GM23338 (cell line): ENCODE measurements around the gene CAPZB. TPM values are rescaled to one million over a fixed set of nuclear protein-coding genes. Genes with fewer than 3 reads are reported as not detected.
A peak's percentile ranks its signal among the peaks of the same experiment; 100 is the strongest.

Experiments used
- ATAC-seq: fragments of 200-7000 bp; cut with Tn5 transposase; 3 replicates; pipeline ENCODE4 v1.9.1; 2020
- DNase-seq: peaks from one replicate; pipeline ENCODE4 v3.0.0-alpha.2; 2015; ENCODE audit warnings: low spot score
- H2AFZ ChIP-seq: fragments of 200-600 bp; sonication (generic); 2 replicates; pipeline ENCODE4 v1.8.0; 2016; ENCODE audit warnings: antibody characterized with exemption, mild to moderate bottlenecking, moderate library complexity
- H3F3A ChIP-seq: fragments of 200-600 bp; sonication (generic); replicated peaks from 2 replicates; pipeline ENCODE4 v1.8.0; 2017; ENCODE audit warnings: antibody characterized with exemption, mixed run types, low read depth
- H3K27ac ChIP-seq: fragments of 200-600 bp; sonication (generic); 2 replicates; pipeline ENCODE4 v1.6.1; 2016; ENCODE audit warnings: low read depth
- H3K27me3 ChIP-seq: fragments of 200-600 bp; sonication (generic); 2 replicates; pipeline ENCODE4 v1.8.0; 2016; ENCODE audit warnings: mild to moderate bottlenecking, mixed run types, moderate library complexity; ENCODE audit not compliant: insufficient read depth
- H3K36me3 ChIP-seq: fragments of 200-600 bp; sonication (generic); 2 replicates; pipeline ENCODE4 v1.8.0; 2016; ENCODE audit warnings: mild to moderate bottlenecking; ENCODE audit not compliant: insufficient read depth
- H3K4me1 ChIP-seq: fragments of 200-600 bp; sonication (generic); 2 replicates; pipeline ENCODE4 v1.8.0; 2016; ENCODE audit warnings: mild to moderate bottlenecking, moderate library complexity; ENCODE audit not compliant: insufficient read depth
- H3K4me2 ChIP-seq: fragments of 200-600 bp; sonication (generic); 2 replicates; pipeline ENCODE4 v1.7.1; 2017; ENCODE audit warnings: mixed run types
- H3K4me3 ChIP-seq: fragments of 200-600 bp; sonication (generic); 2 replicates; pipeline ENCODE4 v1.6.1; 2016; ENCODE audit warnings: mixed run types
- H3K79me2 ChIP-seq: fragments of 200-600 bp; sonication (generic); replicated peaks from 2 replicates; pipeline ENCODE4 v1.8.0; 2017; ENCODE audit warnings: mild to moderate bottlenecking; ENCODE audit not compliant: insufficient read depth
- H3K9me2 ChIP-seq: fragments of 200-600 bp; sonication (generic); 2 replicates; pipeline ENCODE4 v1.8.0; 2017; ENCODE audit not compliant: insufficient read depth
- H4K20me1 ChIP-seq: fragments of 200-600 bp; sonication (generic); replicated peaks from 2 replicates; pipeline ENCODE4 v1.8.0; 2017; ENCODE audit warnings: mild to moderate bottlenecking; ENCODE audit not compliant: insufficient read depth
- H3K27ac Mint-ChIP-seq: 2 replicates; pipeline ENCODE4 v1.8.0; 2020; ENCODE audit warnings: inconsistent platforms, mild to moderate bottlenecking, moderate library complexity, mixed read lengths
- H3K27me3 Mint-ChIP-seq: 3 replicates; pipeline ENCODE4 v1.8.0; 2022; ENCODE audit warnings: low read depth, mild to moderate bottlenecking, moderate library complexity, mixed read lengths, inconsistent platforms; ENCODE audit not compliant: insufficient read depth, poor library complexity
- H3K36me3 Mint-ChIP-seq: 3 replicates; pipeline ENCODE4 v1.8.0; 2021; ENCODE audit warnings: low read depth, mild to moderate bottlenecking, inconsistent platforms, moderate library complexity, mixed read lengths
- H3K4me1 Mint-ChIP-seq: 3 replicates; pipeline ENCODE4 v1.8.0; 2020; ENCODE audit warnings: mild to moderate bottlenecking, inconsistent platforms, mixed read lengths
- H3K4me3 Mint-ChIP-seq: 3 replicates; pipeline ENCODE4 v1.8.0; 2021; ENCODE audit warnings: moderate library complexity, mild to moderate bottlenecking, inconsistent platforms, mixed read lengths
- H3K9me3 Mint-ChIP-seq: 3 replicates; pipeline ENCODE4 v1.8.0; 2020; ENCODE audit warnings: moderate library complexity, mild to moderate bottlenecking, inconsistent platforms, mixed read lengths
- polyA plus RNA-seq: library from polyadenylated mRNA; unstranded; fragments of >200 nt; fragmentation: Nextera tagmentation; extraction: Ambion mirVana; gene quantifications from 2 replicates; pipeline ENCODE4 v1.2.1, GENCODE V29; 2016
- total RNA-seq: library from RNA; depleted of rRNA; stranded (reverse); fragments of >200 nt; shearing (Covaris generic); gene quantifications from 2 replicates; pipeline ENCODE4 v1.2.3, GENCODE V29; 2014
- TF ChIP-seq, protein P1 (sequence below): fragments of 250-450 bp; sonication (Bioruptor Pico); IDR thresholded peaks from 2 replicates; pipeline ENCODE4 v1.5.0; 2020; ENCODE audit warnings: mild to moderate bottlenecking, moderate library complexity
- TF ChIP-seq, protein P2 (sequence below): IDR thresholded peaks from 2 replicates; pipeline ENCODE4 v1.6.1; 2016; ENCODE audit warnings: antibody characterized with exemption

Gene CAPZB
- total and polyA plus RNA-seq, 2 experiments from 2014 or later: 195 to 348 TPM

DNA sequence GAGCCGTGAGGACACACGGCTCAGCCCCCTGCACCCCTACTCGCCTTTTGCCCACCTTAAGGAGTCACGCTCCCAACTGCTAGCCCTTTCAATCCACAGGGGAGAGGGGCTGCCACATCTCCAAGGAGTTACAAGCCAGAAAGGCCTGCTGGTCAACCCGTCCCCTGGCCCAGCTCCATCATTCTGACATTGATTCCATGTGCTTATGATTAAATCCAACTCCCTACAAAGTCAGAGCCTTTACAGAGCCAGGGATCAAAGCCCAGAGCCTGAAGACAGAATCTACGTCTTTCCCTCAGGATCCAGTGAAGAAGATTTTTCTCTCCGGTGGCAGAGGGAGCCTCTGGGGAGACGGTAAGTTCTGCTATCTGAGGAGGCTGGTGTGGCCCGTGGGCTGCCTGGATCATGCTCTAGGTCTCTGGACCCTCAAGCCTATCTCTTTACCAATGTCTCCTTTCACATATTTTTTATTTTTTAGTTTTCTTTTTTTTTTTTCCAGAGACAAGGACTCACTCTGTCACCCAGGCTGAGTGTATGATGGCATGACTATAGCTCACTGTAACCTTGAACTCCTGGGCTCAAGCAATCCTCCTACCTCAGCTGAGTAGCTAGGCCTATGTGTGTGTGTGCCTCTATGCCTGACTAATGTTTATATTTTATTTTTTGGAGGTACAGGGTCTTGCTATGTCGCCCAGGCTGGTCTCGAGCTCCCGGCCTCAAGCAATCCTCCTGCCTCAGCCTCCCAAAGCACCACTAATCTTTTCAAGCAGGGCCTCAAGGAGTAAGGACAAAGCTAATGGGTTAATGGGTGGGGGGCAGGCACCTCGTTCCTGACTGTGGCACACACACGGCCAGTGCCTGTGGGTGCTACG lies 111.9 kb downstream of the CAPZB start (continued):
- TF ChIP-seq, protein P1, sequence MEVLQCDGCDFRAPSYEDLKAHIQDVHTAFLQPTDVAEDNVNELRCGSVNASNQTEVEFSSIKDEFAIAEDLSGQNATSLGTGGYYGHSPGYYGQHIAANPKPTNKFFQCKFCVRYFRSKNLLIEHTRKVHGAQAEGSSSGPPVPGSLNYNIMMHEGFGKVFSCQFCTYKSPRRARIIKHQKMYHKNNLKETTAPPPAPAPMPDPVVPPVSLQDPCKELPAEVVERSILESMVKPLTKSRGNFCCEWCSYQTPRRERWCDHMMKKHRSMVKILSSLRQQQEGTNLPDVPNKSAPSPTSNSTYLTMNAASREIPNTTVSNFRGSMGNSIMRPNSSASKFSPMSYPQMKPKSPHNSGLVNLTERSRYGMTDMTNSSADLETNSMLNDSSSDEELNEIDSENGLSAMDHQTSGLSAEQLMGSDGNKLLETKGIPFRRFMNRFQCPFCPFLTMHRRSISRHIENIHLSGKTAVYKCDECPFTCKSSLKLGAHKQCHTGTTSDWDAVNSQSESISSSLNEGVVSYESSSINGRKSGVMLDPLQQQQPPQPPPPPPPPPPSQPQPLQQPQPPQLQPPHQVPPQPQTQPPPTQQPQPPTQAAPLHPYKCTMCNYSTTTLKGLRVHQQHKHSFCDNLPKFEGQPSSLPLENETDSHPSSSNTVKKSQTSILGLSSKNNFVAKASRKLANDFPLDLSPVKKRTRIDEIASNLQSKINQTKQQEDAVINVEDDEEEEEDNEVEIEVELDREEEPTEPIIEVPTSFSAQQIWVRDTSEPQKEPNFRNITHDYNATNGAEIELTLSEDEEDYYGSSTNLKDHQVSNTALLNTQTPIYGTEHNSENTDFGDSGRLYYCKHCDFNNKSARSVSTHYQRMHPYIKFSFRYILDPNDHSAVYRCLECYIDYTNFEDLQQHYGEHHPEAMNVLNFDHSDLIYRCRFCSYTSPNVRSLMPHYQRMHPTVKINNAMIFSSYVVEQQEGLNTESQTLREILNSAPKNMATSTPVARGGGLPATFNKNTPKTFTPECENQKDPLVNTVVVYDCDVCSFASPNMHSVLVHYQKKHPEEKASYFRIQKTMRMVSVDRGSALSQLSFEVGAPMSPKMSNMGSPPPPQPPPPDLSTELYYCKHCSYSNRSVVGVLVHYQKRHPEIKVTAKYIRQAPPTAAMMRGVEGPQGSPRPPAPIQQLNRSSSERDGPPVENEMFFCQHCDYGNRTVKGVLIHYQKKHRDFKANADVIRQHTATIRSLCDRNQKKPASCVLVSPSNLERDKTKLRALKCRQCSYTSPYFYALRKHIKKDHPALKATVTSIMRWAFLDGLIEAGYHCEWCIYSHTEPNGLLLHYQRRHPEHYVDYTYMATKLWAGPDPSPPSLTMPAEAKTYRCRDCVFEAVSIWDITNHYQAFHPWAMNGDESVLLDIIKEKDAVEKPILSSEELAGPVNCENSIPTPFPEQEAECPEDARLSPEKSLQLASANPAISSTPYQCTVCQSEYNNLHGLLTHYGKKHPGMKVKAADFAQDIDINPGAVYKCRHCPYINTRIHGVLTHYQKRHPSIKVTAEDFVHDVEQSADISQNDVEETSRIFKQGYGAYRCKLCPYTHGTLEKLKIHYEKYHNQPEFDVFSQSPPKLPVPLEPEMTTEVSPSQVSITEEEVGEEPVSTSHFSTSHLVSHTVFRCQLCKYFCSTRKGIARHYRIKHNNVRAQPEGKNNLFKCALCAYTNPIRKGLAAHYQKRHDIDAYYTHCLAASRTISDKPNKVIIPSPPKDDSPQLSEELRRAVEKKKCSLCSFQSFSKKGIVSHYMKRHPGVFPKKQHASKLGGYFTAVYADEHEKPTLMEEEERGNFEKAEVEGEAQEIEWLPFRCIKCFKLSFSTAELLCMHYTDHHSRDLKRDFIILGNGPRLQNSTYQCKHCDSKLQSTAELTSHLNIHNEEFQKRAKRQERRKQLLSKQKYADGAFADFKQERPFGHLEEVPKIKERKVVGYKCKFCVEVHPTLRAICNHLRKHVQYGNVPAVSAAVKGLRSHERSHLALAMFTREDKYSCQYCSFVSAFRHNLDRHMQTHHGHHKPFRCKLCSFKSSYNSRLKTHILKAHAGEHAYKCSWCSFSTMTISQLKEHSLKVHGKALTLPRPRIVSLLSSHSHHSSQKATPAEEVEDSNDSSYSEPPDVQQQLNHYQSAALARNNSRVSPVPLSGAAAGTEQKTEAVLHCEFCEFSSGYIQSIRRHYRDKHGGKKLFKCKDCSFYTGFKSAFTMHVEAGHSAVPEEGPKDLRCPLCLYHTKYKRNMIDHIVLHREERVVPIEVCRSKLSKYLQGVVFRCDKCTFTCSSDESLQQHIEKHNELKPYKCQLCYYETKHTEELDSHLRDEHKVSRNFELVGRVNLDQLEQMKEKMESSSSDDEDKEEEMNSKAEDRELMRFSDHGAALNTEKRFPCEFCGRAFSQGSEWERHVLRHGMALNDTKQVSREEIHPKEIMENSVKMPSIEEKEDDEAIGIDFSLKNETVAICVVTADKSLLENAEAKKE (CRISPR knock-in tag): no peak

DNA sequence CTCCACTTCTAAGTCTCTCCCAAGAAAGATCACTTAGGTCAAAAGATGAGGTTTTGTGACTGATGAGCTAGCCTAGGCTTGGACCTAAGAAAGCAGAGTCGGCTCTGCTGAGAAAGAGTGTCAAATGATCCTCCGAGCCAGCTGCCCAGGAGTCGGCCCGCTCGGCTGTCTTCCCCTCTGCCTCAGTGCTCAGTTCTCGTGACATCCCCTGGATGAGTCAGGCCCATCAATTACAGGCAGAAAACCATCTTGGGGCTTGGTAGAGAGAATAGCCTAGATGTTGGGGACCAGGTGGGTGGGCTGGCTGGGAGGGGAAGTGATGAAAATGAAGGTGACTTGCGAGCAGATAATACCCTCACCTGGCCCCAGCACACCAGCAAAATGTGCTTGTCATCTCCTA lies 112.7 kb downstream of the CAPZB start:
- no peaks in the 10 kb centered on the region for H3K9me3 Mint-ChIP-seq
- H3K27me3 Mint-ChIP-seq: peaks cover 8% of the 10 kb centered on the region
- Histone ChIP-seq H3K9me2 (no peaks in the 10 kb centered on the region), H3K4me2 (no peak overlapping the region), H3K36me3 (peaks cover 7% of the 10 kb centered on the region), H3K4me1 (no peaks in the 10 kb centered on the region), H2AFZ (no peak overlapping the region), H3F3A (0 out of 2 replicates have a peak, but pooled peaks cover 3% of the 10 kb centered on the region), H3K79me2 (peaks cover 28% of the 10 kb centered on the region), H4K20me1 (peaks cover 41% of the 10 kb centered on the region), H3K4me3 (no peak overlapping the region), H3K27me3 (no peaks in the 10 kb centered on the region), H3K27ac (peak overlapping the region; percentile 45; the same call in 1 of the 2 replicates)
- H3K27ac Mint-ChIP-seq: peak overlapping the region; percentile 44; the same call in 1 of the 2 replicates
- ATAC-seq: no peak
- H3K36me3 Mint-ChIP-seq: peaks cover 19% of the 10 kb centered on the region
- no peaks in the 10 kb centered on the region; the same call in 2 of the 3 replicates for H3K4me1 Mint-ChIP-seq
- TF ChIP-seq, protein P2, sequence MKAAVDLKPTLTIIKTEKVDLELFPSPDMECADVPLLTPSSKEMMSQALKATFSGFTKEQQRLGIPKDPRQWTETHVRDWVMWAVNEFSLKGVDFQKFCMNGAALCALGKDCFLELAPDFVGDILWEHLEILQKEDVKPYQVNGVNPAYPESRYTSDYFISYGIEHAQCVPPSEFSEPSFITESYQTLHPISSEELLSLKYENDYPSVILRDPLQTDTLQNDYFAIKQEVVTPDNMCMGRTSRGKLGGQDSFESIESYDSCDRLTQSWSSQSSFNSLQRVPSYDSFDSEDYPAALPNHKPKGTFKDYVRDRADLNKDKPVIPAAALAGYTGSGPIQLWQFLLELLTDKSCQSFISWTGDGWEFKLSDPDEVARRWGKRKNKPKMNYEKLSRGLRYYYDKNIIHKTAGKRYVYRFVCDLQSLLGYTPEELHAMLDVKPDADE: no peak
- no peak overlapping the region for H3K4me3 Mint-ChIP-seq
- DNase-seq: no peak
